Mesendoderm (in vitro differentiated cells): ENCODE measurements around the gene KDM4F. TPM values are rescaled to one million over a fixed set of nuclear protein-coding genes. Genes with fewer than 3 reads are reported as not detected.
"Not testable (repeated sequence)": the region's sequence is repeated elsewhere in the genome, so short reads cannot be mapped to it uniquely, and the experiment has no call there.

ENCODE experiments used
- DNase-seq: peaks from one replicate; pipeline ENCODE4 v3.0.0; 2013
- H2AK5ac ChIP-seq: 2 replicates; pipeline ENCODE4 v1.6.1; 2013; ENCODE audit warnings: low read length, inconsistent platforms
- H2BK120ac ChIP-seq: 2 replicates; pipeline ENCODE4 v1.6.1; 2013; ENCODE audit warnings: low read depth, mild to moderate bottlenecking, low read length, moderate library complexity, mixed read lengths
- H2BK15ac ChIP-seq: replicated peaks from 2 replicates; pipeline ENCODE4 v1.6.1; 2013; ENCODE audit warnings: low read depth, mild to moderate bottlenecking, moderate library complexity
- H2BK5ac ChIP-seq: 2 replicates; pipeline ENCODE4 v1.6.1; 2013; ENCODE audit warnings: low read length, inconsistent platforms
- H3K18ac ChIP-seq: 2 replicates; pipeline ENCODE4 v1.6.1; 2013; ENCODE audit warnings: mild to moderate bottlenecking, low read length, mixed read lengths
- H3K23ac ChIP-seq: one replicate; pipeline ENCODE4 v1.6.1; 2013; ENCODE audit warnings: low read length
- H3K27ac ChIP-seq: 2 replicates; pipeline ENCODE4 v1.5.1; 2013; ENCODE audit warnings: low read depth, mild to moderate bottlenecking, inconsistent platforms, low read length, moderate library complexity
- H3K27me3 ChIP-seq: 2 replicates; pipeline ENCODE4 v1.6.1; 2013; ENCODE audit warnings: low read length, control low read depth, mild to moderate bottlenecking, inconsistent platforms; ENCODE audit not compliant: insufficient read depth, poor library complexity
- H3K36me3 ChIP-seq: 2 replicates; pipeline ENCODE4 v1.6.1; 2013; ENCODE audit warnings: low read length, inconsistent platforms; ENCODE audit not compliant: control insufficient read depth, insufficient read depth
- H3K4ac ChIP-seq: one replicate; pipeline ENCODE4 v1.6.1; 2013; ENCODE audit warnings: low read depth, mild to moderate bottlenecking, low read length, moderate library complexity
- H3K4me1 ChIP-seq: 2 replicates; pipeline ENCODE4 v1.6.1; 2013; ENCODE audit warnings: low read depth, low read length, inconsistent platforms; ENCODE audit not compliant: control insufficient read depth
- H3K4me2 ChIP-seq: 2 replicates; pipeline ENCODE4 v1.6.1; 2013; ENCODE audit warnings: low read length
- H3K4me3 ChIP-seq: 2 replicates; pipeline ENCODE4 v1.5.1; 2013; ENCODE audit warnings: mild to moderate bottlenecking, low read length
- H3K56ac ChIP-seq: one replicate; pipeline ENCODE4 v1.6.1; 2013; ENCODE audit warnings: low read length
- H3K79me1 ChIP-seq: 2 replicates; pipeline ENCODE4 v1.6.1; 2013; ENCODE audit warnings: low read length, inconsistent platforms
- H3K79me2 ChIP-seq: 2 replicates; pipeline ENCODE4 v1.6.1; 2013; ENCODE audit warnings: mild to moderate bottlenecking, low read length; ENCODE audit not compliant: control insufficient read depth, insufficient read depth
- H3K9ac ChIP-seq: 2 replicates; pipeline ENCODE4 v1.6.1; 2013; ENCODE audit warnings: low read length, inconsistent platforms
- H4K5ac ChIP-seq: one replicate; pipeline ENCODE4 v1.6.1; 2013; ENCODE audit warnings: low read length
- H4K8ac ChIP-seq: one replicate; pipeline ENCODE4 v1.6.1; 2013; ENCODE audit warnings: low read depth, mild to moderate bottlenecking, control low read depth, low read length, moderate library complexity
- WGBS: extraction: QIAGEN DNeasy Blood & Tissue Kit; methylation state at CpG from one replicate; pipeline ENCODE4 v1.1.7; 2013; ENCODE audit warnings: low lambda C conversion rate, missing lambda C conversion rate; ENCODE audit not compliant: insufficient coverage; ENCODE audit errors: extremely low coverage; 5-methylcytosine and 5-hydroxymethylcytosine counted together
- polyA plus RNA-seq, 2 experiments: library from polyadenylated mRNA; stranded (reverse); fragments of 200-250 nt; gene quantifications; one replicate each; pipeline ENCODE4 v1.2.3, GENCODE V29; 2013

The KDM4F gene
- polyA plus RNA-seq (2013, experiment 1 of 2), result not detected
- not detected for polyA plus RNA-seq (2013, experiment 2 of 2)

DNA sequence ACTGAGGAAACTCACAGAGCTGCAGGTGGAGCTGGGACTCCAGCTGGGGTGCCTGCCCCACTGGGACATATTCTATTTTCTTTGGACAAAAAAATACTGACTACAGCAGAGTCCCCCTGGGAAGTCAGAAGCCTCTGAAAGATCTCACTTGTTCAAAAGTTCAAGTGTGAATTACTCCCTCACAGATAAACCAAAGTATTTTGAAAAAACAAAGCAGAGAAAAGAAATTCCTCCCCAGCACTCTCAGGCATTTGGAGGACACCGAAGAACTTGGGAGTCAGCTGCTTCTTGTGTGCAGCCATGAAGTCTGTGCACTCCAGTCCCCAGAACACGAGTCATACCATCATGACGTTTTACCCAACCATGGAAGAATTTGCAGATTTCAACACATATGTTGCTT is at the start of gene KDM4F:
TSS of gene KDM4F (plus strand) at position 301 of the 400 bp plus-strand sequence.
- not testable (repeated sequence) for H3K27ac ChIP-seq, H2AK5ac ChIP-seq, H3K27me3 ChIP-seq, H3K56ac ChIP-seq, H3K79me1 ChIP-seq, H4K8ac ChIP-seq, H3K4me3 ChIP-seq, H3K4me1 ChIP-seq, H3K18ac ChIP-seq, H2BK5ac ChIP-seq, H3K4me2 ChIP-seq, H3K9ac ChIP-seq, H4K5ac ChIP-seq, H2BK120ac ChIP-seq, H3K79me2 ChIP-seq, H3K23ac ChIP-seq, H3K4ac ChIP-seq, H2BK15ac ChIP-seq, H3K36me3 ChIP-seq, DNase-seq
- no CpG with 5 or more reads among the region's 3 CpGs for WGBS

DNA sequence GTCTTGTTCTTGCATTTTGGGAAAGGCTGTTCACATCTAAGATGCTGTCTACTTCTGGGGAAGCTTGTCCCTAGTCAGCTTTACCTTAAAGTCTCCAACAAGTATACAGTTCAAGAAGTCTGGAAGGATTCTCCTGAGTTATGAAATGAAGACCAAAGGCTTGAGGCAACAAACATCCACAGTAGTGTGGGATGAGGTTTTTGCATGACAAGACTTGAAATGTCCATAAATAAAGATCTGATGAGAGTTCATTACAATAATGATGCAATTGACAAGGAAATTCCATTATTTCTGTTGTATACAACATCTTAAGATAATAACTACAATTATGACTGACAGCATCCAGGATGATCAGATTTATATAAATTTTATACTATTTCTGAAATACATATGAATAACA is 45.5 kb upstream of the KDM4F start:
- no peak overlapping the region for H3K23ac ChIP-seq
- no peak overlapping the region for H4K8ac ChIP-seq
- H3K18ac ChIP-seq, result no peak overlapping the region

DNA sequence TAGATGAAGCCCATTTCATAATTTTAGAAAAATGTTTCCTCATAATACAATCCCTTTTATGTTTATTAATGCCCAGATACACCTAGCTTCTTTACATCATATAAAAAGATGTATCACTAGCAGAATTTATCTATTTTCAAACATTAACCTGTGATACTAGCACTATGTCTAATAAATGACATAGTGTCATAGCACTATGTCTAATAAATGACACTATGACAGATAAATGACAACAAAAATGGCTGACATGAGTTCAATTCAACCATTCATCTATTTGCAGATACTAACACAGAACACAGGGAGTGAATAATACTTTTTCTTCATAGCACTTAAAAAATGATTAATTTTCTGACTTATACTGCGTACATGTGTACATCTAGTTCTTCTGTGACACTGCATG is 43.6 kb upstream of the KDM4F start:
- no peak overlapping the region for H2AK5ac ChIP-seq
- H3K56ac ChIP-seq, result no peak overlapping the region
- H3K79me1 ChIP-seq, result no peaks in the 10 kb centered on the region
- H2BK120ac ChIP-seq, result no peak overlapping the region
- no peak overlapping the region for H2BK15ac ChIP-seq
- H3K79me2 ChIP-seq, result no peaks in the 10 kb centered on the region
- no peaks in the 10 kb centered on the region for H3K4me1 ChIP-seq
- H2BK5ac ChIP-seq, result no peak overlapping the region
- no peak overlapping the region for H3K4me2 ChIP-seq
- H3K23ac ChIP-seq, result no peak overlapping the region
- no CpG with 5 or more reads among the region's 1 CpG for WGBS
- no peak overlapping the region for H3K9ac ChIP-seq
- DNase-seq, result no peak
- no peak overlapping the region for H3K4ac ChIP-seq
- no peaks in the 10 kb centered on the region for H3K36me3 ChIP-seq
- no peak overlapping the region for H3K4me3 ChIP-seq
- H3K18ac ChIP-seq, result no peak overlapping the region
- H4K8ac ChIP-seq, result no peak overlapping the region
- no peaks in the 10 kb centered on the region for H3K27me3 ChIP-seq
- H3K27ac ChIP-seq, result no peak overlapping the region
- no peak overlapping the region for H4K5ac ChIP-seq

More for the DNA sequence above, 45.5 kb upstream of the KDM4F start:
- H4K5ac ChIP-seq, result no peak overlapping the region
- H2BK15ac ChIP-seq, result no peak overlapping the region
- H3K36me3 ChIP-seq, result no peaks in the 10 kb centered on the region
- H3K27me3 ChIP-seq, result no peaks in the 10 kb centered on the region
- H3K27ac ChIP-seq, result no peak overlapping the region
- H3K79me1 ChIP-seq, result no peaks in the 10 kb centered on the region
- H3K79me2 ChIP-seq, result no peaks in the 10 kb centered on the region
- H3K9ac ChIP-seq, result no peak overlapping the region
- no peaks in the 10 kb centered on the region for H3K4me1 ChIP-seq
- no peak overlapping the region for H3K4me2 ChIP-seq
- no peak overlapping the region for H3K4ac ChIP-seq
- no peak overlapping the region for H3K56ac ChIP-seq
- no peak overlapping the region for H2BK5ac ChIP-seq
- DNase-seq, result no peak
- no peak overlapping the region for H2BK120ac ChIP-seq
- no peak overlapping the region for H3K4me3 ChIP-seq
- no peak overlapping the region for H2AK5ac ChIP-seq

DNA sequence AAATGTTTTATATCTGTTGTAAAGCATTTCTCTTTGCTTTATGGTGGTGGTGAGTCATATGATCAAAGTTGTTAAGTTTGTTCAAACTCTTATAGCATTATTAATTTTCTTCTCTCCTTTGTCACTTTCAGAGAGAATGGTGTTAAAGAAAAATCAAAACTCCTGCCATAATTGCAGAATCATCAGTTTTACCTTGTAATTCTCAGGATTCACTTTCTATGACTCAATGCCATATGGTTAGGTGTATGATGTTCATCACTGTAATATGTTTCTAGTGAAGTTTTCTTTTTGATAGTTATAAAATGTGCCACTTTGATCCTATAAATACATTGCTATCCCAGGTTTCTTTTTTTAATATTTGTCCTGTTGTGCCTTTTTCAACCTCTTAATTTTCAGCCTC is 37.8 kb upstream of the KDM4F start:
- H3K27ac ChIP-seq, result no peak overlapping the region
- H4K5ac ChIP-seq, result no peak overlapping the region
- H3K27me3 ChIP-seq, result no peaks in the 10 kb centered on the region
- H2BK15ac ChIP-seq, result no peak overlapping the region
- no peaks in the 10 kb centered on the region for H3K4me1 ChIP-seq
- no peak for DNase-seq
- H3K4me2 ChIP-seq, result no peak overlapping the region
- no peak overlapping the region for H2BK5ac ChIP-seq
- H4K8ac ChIP-seq, result no peak overlapping the region
- H3K4me3 ChIP-seq, result no peak overlapping the region
- no peak overlapping the region for H3K56ac ChIP-seq
- H2BK120ac ChIP-seq, result no peak overlapping the region
- H3K18ac ChIP-seq, result no peak overlapping the region
- no peak overlapping the region for H3K4ac ChIP-seq
- H3K23ac ChIP-seq, result no peak overlapping the region
- H3K36me3 ChIP-seq, result no peaks in the 10 kb centered on the region
- H2AK5ac ChIP-seq, result no peak overlapping the region
- no peak overlapping the region for H3K9ac ChIP-seq
- H3K79me2 ChIP-seq, result no peaks in the 10 kb centered on the region
- H3K79me1 ChIP-seq, result no peaks in the 10 kb centered on the region

DNA sequence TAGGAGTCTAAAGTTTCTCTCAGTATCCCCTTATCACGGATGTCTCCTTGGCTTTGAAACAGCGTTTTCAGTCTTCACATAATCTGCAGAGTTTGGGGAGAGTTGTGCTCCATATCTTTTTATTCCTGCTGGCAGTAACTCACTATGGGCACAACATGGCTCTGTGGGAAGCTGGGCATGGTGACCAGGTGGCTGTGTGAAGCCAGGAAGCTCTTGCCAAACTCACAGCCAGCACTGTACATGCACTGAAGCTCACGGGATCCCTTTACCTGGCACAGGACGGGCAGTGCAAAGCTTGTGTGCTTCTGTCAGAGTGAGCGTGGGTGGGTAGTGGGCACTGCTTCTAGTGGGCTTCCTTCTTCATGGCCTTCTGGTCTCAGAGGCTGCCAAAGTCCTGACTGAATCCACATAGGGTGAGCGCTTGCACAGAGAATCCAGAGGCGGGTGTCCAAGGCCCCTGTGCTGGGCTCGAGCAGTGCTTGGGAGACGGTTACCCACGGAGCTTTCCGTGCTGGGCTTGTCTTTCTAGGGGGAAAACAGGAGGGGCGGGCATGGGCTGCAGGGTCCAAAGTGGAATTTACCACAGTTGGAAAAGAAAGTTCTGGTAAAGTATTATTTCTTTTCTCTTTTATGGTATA is 34.9 kb upstream of the KDM4F start:
- Histone ChIP-seq H3K56ac (no peak overlapping the region), H4K8ac (no peak overlapping the region), H3K23ac (no peak overlapping the region), H3K18ac (no peak overlapping the region), H3K79me1 (no peaks in the 10 kb centered on the region), H3K4me3 (no peak overlapping the region), H4K5ac (no peak overlapping the region), H3K4me2 (no peak overlapping the region), H2BK15ac (no peak overlapping the region), H3K36me3 (no peaks in the 10 kb centered on the region), H3K4ac (no peak overlapping the region), H3K4me1 (no peaks in the 10 kb centered on the region), H3K27me3 (no peaks in the 10 kb centered on the region), H3K79me2 (no peaks in the 10 kb centered on the region), H3K9ac (no peak overlapping the region), H2BK120ac (no peak overlapping the region), H2AK5ac (no peak overlapping the region), H2BK5ac (no peak overlapping the region), H3K27ac (no peak overlapping the region)
- no peak for DNase-seq
- WGBS, result no CpG with 5 or more reads among the region's 12 CpGs

DNA sequence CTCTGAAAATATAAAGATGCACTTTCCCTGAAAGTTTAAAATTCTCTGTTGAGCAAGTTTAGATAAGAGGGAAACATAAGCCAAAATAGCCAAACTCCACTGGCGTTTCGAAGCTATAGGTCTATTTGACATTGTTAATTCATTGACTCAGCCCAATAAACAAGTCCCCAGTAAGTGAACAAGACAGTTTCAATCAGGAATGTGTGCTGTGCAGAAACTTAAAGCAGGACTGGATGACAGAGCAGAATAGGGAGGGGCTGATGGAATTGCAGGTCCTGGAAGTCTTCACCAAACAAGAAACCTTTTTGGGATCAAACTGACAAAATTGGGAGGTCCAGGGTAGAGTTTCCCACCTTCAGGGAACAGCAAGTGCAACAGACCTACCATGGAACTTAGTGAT is 33.1 kb upstream of the KDM4F start:
- no peak overlapping the region for H3K9ac ChIP-seq
- H2AK5ac ChIP-seq, result no peak overlapping the region
- H3K79me1 ChIP-seq, result no peaks in the 10 kb centered on the region
- no peaks in the 10 kb centered on the region for H3K27me3 ChIP-seq
- H2BK5ac ChIP-seq, result no peak overlapping the region
- H3K79me2 ChIP-seq, result no peaks in the 10 kb centered on the region
- no peak overlapping the region for H3K56ac ChIP-seq
- DNase-seq, result no peak
- no peaks in the 10 kb centered on the region for H3K4me1 ChIP-seq
- WGBS, result no CpG with 5 or more reads among the region's 2 CpGs
- H3K4ac ChIP-seq, result no peak overlapping the region
- H3K27ac ChIP-seq, result no peak overlapping the region
- no peak overlapping the region for H2BK120ac ChIP-seq
- no peak overlapping the region for H3K18ac ChIP-seq
- no peak overlapping the region for H3K4me2 ChIP-seq
- H3K23ac ChIP-seq, result no peak overlapping the region
- H3K36me3 ChIP-seq, result no peaks in the 10 kb centered on the region
- H2BK15ac ChIP-seq, result no peak overlapping the region
- no peak overlapping the region for H3K4me3 ChIP-seq
- H4K5ac ChIP-seq, result no peak overlapping the region
- H4K8ac ChIP-seq, result no peak overlapping the region
